ENCODE results near the gene XAB2.

The XAB2 gene

GRCh38 chr19:7618771-7619510 lies 10.4 kb downstream of the XAB2 start:
- DNase-seq = no peak
- TF ChIP-seq GATA1 (IDR thresholded peaks at IDR 0.05; ENCODE audit: low read depth, low read length) = no peak
- no peak for TF ChIP-seq POLR2A (IDR thresholded peaks at IDR 0.05; ENCODE audit: low read length)

- TF ChIP-seq POLR2A (IDR thresholded peaks at IDR 0.05; ENCODE audit: low read length) (no peak), GATA1 (IDR thresholded peaks at IDR 0.05; ENCODE audit: low read depth, low read length) (no peak)
- peak in 1 of 2 experiments; percentile 44 for DNase-seq
These were observed 11.0 kb downstream of the XAB2 start for GRCh38 chr19:7618348-7618747.

GRCh38 chr19:7617735-7618134 lies 11.6 kb downstream of the XAB2 start:
- no peak for TF ChIP-seq GATA1 (IDR thresholded peaks at IDR 0.05; ENCODE audit: low read depth, low read length)
- TF ChIP-seq POLR2A (IDR thresholded peaks at IDR 0.05; ENCODE audit: low read length) = no peak
- no peak for DNase-seq

GRCh38 chr19:7617172-7617571 lies 12.2 kb downstream of the XAB2 start:
- no peak for DNase-seq
- TF ChIP-seq GATA1 (IDR thresholded peaks at IDR 0.05; ENCODE audit: low read depth, low read length) (no peak), POLR2A (IDR thresholded peaks at IDR 0.05; ENCODE audit: low read length) (no peak)

- TF ChIP-seq POLR2A (IDR thresholded peaks at IDR 0.05; ENCODE audit: low read length) = no peak
- no peak for TF ChIP-seq GATA1 (IDR thresholded peaks at IDR 0.05; ENCODE audit: low read depth, low read length)
- DNase-seq = no peak
These were observed 14.2 kb downstream of the XAB2 start for GRCh38 chr19:7614859-7615741.

- DNase-seq = no peak
These were observed 16.8 kb downstream of the XAB2 start for GRCh38 chr19:7612282-7613274.

GRCh38 chr19:7611541-7612279 lies 17.6 kb downstream of the XAB2 start:
- DNase-seq = no peak
- TF ChIP-seq GATA1 (IDR thresholded peaks at IDR 0.05; ENCODE audit: low read depth, low read length) = no peak
- TF ChIP-seq POLR2A (IDR thresholded peaks at IDR 0.05; ENCODE audit: low read length) = no peak

More at GRCh38 chr19:7612282-7613274, 16.8 kb downstream of the XAB2 start:
- TF ChIP-seq GATA1 (IDR thresholded peaks at IDR 0.05; ENCODE audit: low read depth, low read length) (no peak), POLR2A (IDR thresholded peaks at IDR 0.05; ENCODE audit: low read length) (no peak)

GRCh38 chr19:7610491-7611240 lies 18.7 kb downstream of the XAB2 start:
- no peak for DNase-seq
- TF ChIP-seq GATA1 (IDR thresholded peaks at IDR 0.05; ENCODE audit: low read depth, low read length) (no peak), POLR2A (IDR thresholded peaks at IDR 0.05; ENCODE audit: low read length) (no peak)

- no peak for TF ChIP-seq POLR2A (IDR thresholded peaks at IDR 0.05; ENCODE audit: low read length)
- no peak for TF ChIP-seq GATA1 (IDR thresholded peaks at IDR 0.05; ENCODE audit: low read depth, low read length)
- no peak for DNase-seq
These were observed 21.3 kb downstream of the XAB2 start for GRCh38 chr19:7607874-7608560.

GRCh38 chr19:7607212-7607873 lies 22.0 kb downstream of the XAB2 start:
- TF ChIP-seq POLR2A (IDR thresholded peaks at IDR 0.05; ENCODE audit: low read length) (no peak), GATA1 (IDR thresholded peaks at IDR 0.05; ENCODE audit: low read depth, low read length) (no peak)

GRCh38 chr19:7606289-7606688 lies 23.1 kb downstream of the XAB2 start:
- no peak for DNase-seq
- no peak for TF ChIP-seq POLR2A (IDR thresholded peaks at IDR 0.05; ENCODE audit: low read length)
- no peak for TF ChIP-seq GATA1 (IDR thresholded peaks at IDR 0.05; ENCODE audit: low read depth, low read length)

More at GRCh38 chr19:7607212-7607873, 22.0 kb downstream of the XAB2 start:
- no peak for DNase-seq

All from erythroblast (primary cell).